Hepatocyte (in vitro differentiated cells): ENCODE measurements around the gene SLC4A7. TPM values are rescaled to one million over a fixed set of nuclear protein-coding genes. Genes with fewer than 3 reads are reported as not detected.

Experiments
- DNase-seq: peaks from one replicate; pipeline ENCODE4 v3.0.0-alpha.2; 2016; ENCODE audit warnings: low spot score
- H2AFZ ChIP-seq: fragments of 200-600 bp; sonication (generic); 2 replicates; pipeline ENCODE4 v1.6.0; 2016; ENCODE audit warnings: antibody characterized with exemption, mild to moderate bottlenecking
- H3K27ac ChIP-seq: fragments of 200-600 bp; sonication (generic); 2 replicates; pipeline ENCODE4 v1.5.1; 2016; ENCODE audit warnings: mild to moderate bottlenecking
- H3K27me3 ChIP-seq: fragments of 200-600 bp; sonication (generic); 2 replicates; pipeline ENCODE4 v1.6.1; 2016
- H3K36me3 ChIP-seq: fragments of 200-600 bp; sonication (generic); replicated peaks from 2 replicates; pipeline ENCODE4 v1.5.1; 2016; ENCODE audit warnings: low read depth; ENCODE audit not compliant: insufficient read depth
- H3K4me1 ChIP-seq: fragments of 200-600 bp; sonication (generic); 2 replicates; pipeline ENCODE4 v1.5.1; 2016; ENCODE audit warnings: mild to moderate bottlenecking, moderate library complexity; ENCODE audit not compliant: insufficient read depth
- H3K4me2 ChIP-seq: fragments of 200-600 bp; sonication (generic); 2 replicates; pipeline ENCODE4 v1.6.0; 2016
- H3K4me3 ChIP-seq: fragments of 200-600 bp; sonication (generic); 2 replicates; pipeline ENCODE4 v1.5.1; 2016; ENCODE audit warnings: mild to moderate bottlenecking
- H3K79me2 ChIP-seq: fragments of 200-600 bp; sonication (generic); 2 replicates; pipeline ENCODE4 v1.6.0; 2017; ENCODE audit warnings: mild to moderate bottlenecking
- H3K9me2 ChIP-seq: fragments of 200-600 bp; sonication (generic); replicated peaks from 2 replicates; pipeline ENCODE4 v1.6.0; 2017; ENCODE audit warnings: mild to moderate bottlenecking; ENCODE audit not compliant: insufficient read depth
- H3K9me3 ChIP-seq: fragments of 200-600 bp; sonication (generic); 2 replicates; pipeline ENCODE4 v1.5.1; 2016; ENCODE audit warnings: low read depth, mild to moderate bottlenecking
- H4K20me1 ChIP-seq: fragments of 200-600 bp; sonication (generic); 2 replicates; pipeline ENCODE4 v1.6.0; 2016; ENCODE audit warnings: mild to moderate bottlenecking; ENCODE audit not compliant: insufficient read depth, poor library complexity, severe bottlenecking
- CTCF ChIP-seq: fragments of 200-600 bp; sonication (generic); IDR thresholded peaks from 2 replicates; pipeline ENCODE4 v1.5.1; 2016; ENCODE audit warnings: antibody characterized with exemption, mild to moderate bottlenecking; ENCODE audit not compliant: poor library complexity
- EZH2 ChIP-seq: fragments of 200-600 bp; sonication (generic); IDR thresholded peaks from 2 replicates; pipeline ENCODE4 v1.6.1; 2016; ENCODE audit warnings: antibody characterized with exemption, mild to moderate bottlenecking, borderline replicate concordance
- EZH2phosphoT487 ChIP-seq: fragments of 200-600 bp; sonication (generic); IDR thresholded peaks from one replicate; pipeline ENCODE4 v1.6.1; 2018; ENCODE audit warnings: antibody characterized with exemption, mild to moderate bottlenecking, low read depth, moderate library complexity; ENCODE audit not compliant: unreplicated experiment, severe bottlenecking
- WGBS: methylation state at CpG from one replicate; pipeline ENCODE4 v1.1.6; 2016; ENCODE audit warnings: low lambda C conversion rate; ENCODE audit errors: missing lambda C conversion rate; 5-methylcytosine and 5-hydroxymethylcytosine counted together
- polyA plus RNA-seq: library from polyadenylated mRNA; unstranded; fragments of >200 nt; fragmentation: Nextera tagmentation; extraction: Ambion mirVana; gene quantifications from 2 replicates; pipeline ENCODE4 v1.2.1, GENCODE V29; 2016
- total RNA-seq: library from RNA; depleted of rRNA; stranded (reverse); fragments of >200 nt; gene quantifications from 2 replicates; pipeline ENCODE4 v1.2.3, GENCODE V29; 2014

SLC4A7 gene
- total and polyA plus RNA-seq, 2 experiments from 2014 or later = 7.7 to 45.3 TPM

GRCh38 chr3:27352047-27352446 lies 132.1 kb downstream of the SLC4A7 start:
- H3K79me2 ChIP-seq = no peaks in the 10 kb centered on the region
- no peaks in the 10 kb centered on the region for H3K9me2 ChIP-seq
- WGBS = 70% methylated on average over 3 of the region's 3 CpGs
- DNase-seq = no peak
- no peaks in the 10 kb centered on the region for H4K20me1 ChIP-seq
- no peak overlapping the region for H3K4me2 ChIP-seq
- no peak overlapping the region for H3K4me3 ChIP-seq
- TF ChIP-seq EZH2 (no peak), CTCF (no peak), EZH2phosphoT487 (no peak)
- H3K9me3 ChIP-seq = no peaks in the 10 kb centered on the region
- H3K36me3 ChIP-seq = no peaks in the 10 kb centered on the region
- no peak overlapping the region for H3K27ac ChIP-seq
- no peaks in the 10 kb centered on the region for H3K27me3 ChIP-seq
- no peaks in the 10 kb centered on the region for H3K4me1 ChIP-seq
- no peak overlapping the region for H2AFZ ChIP-seq

GRCh38 chr3:27349832-27350231 lies 134.4 kb downstream of the SLC4A7 start:
- Histone ChIP-seq H3K9me2 (no peaks in the 10 kb centered on the region), H3K79me2 (no peaks in the 10 kb centered on the region), H3K27ac (no peak overlapping the region), H4K20me1 (no peaks in the 10 kb centered on the region), H3K36me3 (no peaks in the 10 kb centered on the region), H3K4me2 (no peak overlapping the region), H3K27me3 (no peaks in the 10 kb centered on the region), H3K9me3 (no peaks in the 10 kb centered on the region), H3K4me3 (no peak overlapping the region), H3K4me1 (no peaks in the 10 kb centered on the region), H2AFZ (no peak overlapping the region)
- TF ChIP-seq EZH2 (no peak), EZH2phosphoT487 (no peak), CTCF (no peak)
- no peak for DNase-seq
- 90% methylated on average over 3 of the region's 3 CpGs for WGBS

- no peak for DNase-seq
- TF ChIP-seq CTCF (no peak), EZH2 (no peak), EZH2phosphoT487 (no peak)
- no peaks in the 10 kb centered on the region for H3K27me3 ChIP-seq
These were observed 138.0 kb downstream of the SLC4A7 start for GRCh38 chr3:27345959-27346865.

More at GRCh38 chr3:27345959-27346865, 138.0 kb downstream of the SLC4A7 start:
- H3K4me2 ChIP-seq = no peak overlapping the region
- no peak overlapping the region for H3K4me3 ChIP-seq
- no peaks in the 10 kb centered on the region for H3K79me2 ChIP-seq
- H3K9me3 ChIP-seq = no peaks in the 10 kb centered on the region
- WGBS = 90% methylated on average over 11 of the region's 11 CpGs
- H3K4me1 ChIP-seq = no peaks in the 10 kb centered on the region
- no peaks in the 10 kb centered on the region for H3K36me3 ChIP-seq
- no peak overlapping the region for H3K27ac ChIP-seq
- no peaks in the 10 kb centered on the region for H4K20me1 ChIP-seq
- H2AFZ ChIP-seq = no peak overlapping the region
- H3K9me2 ChIP-seq = no peaks in the 10 kb centered on the region
